Smooth muscle cell of the brain vasculature (primary cell): ENCODE measurements around the gene PROM1.

Experiments
- DNase-seq: peaks from one replicate; pipeline ENCODE4 v3.0.0-alpha.2; 2012; ENCODE audit warnings: low read depth, low spot score

The PROM1 gene

GRCh38 chr4:15944895-15945294 lies 138.9 kb downstream of the PROM1 start:
- no peak for DNase-seq

GRCh38 chr4:15942283-15942682 lies 141.5 kb downstream of the PROM1 start:
- DNase-seq: no peak

GRCh38 chr4:15938640-15939039 lies 145.2 kb downstream of the PROM1 start, which contains the start of gene FGFBP1:
TSS of gene FGFBP1 (minus strand) at chr4:15938740. CDS start at chr4:15936632, 2,108 bp downstream.
- DNase-seq: no peak

- no peak for DNase-seq
Measured at GRCh38 chr4:15938182-15938581, 145.6 kb downstream of the PROM1 start.

GRCh38 chr4:15936495-15936894 lies 147.3 kb downstream of the PROM1 start:
- DNase-seq: no peak

- DNase-seq: no peak
Measured at GRCh38 chr4:15935504-15936402, 148.1 kb downstream of the PROM1 start.

GRCh38 chr4:15934259-15934658 lies 149.6 kb downstream of the PROM1 start:
- no peak for DNase-seq

GRCh38 chr4:15931451-15932210 lies 152.2 kb downstream of the PROM1 start:
- no peak for DNase-seq

- DNase-seq: no peak
Measured at GRCh38 chr4:15930314-15930713, 153.5 kb downstream of the PROM1 start.

GRCh38 chr4:15929540-15929939 lies 154.3 kb downstream of the PROM1 start:
- DNase-seq: no peak

- no peak for DNase-seq
Measured at GRCh38 chr4:15928883-15929282, 154.9 kb downstream of the PROM1 start.

- no peak for DNase-seq
Measured at GRCh38 chr4:15926486-15926885, 157.3 kb downstream of the PROM1 start.

- DNase-seq: no peak
Measured at GRCh38 chr4:15925830-15926229, 158.0 kb downstream of the PROM1 start.

GRCh38 chr4:15921592-15921932 lies 162.3 kb downstream of the PROM1 start:
- DNase-seq: no peak

- DNase-seq: peak; percentile 91
Measured at GRCh38 chr4:15920723-15921591, 162.9 kb downstream of the PROM1 start.

GRCh38 chr4:15918484-15919129 lies 165.2 kb downstream of the PROM1 start:
- DNase-seq: no peak
